SH-SY5Y (cell line): ENCODE data around the gene ANKLE2.

Experiments
- GATA2 ChIP-seq: IDR thresholded peaks from 2 replicates; pipeline ENCODE4 v1.6.1; 2011; ENCODE audit warnings: mild to moderate bottlenecking, low read depth, low read length
- GATA3 ChIP-seq: IDR thresholded peaks from 2 replicates; pipeline ENCODE4 v1.6.1; 2011; ENCODE audit warnings: low read depth, mild to moderate bottlenecking, low read length, moderate library complexity

The ANKLE2 gene

DNA sequence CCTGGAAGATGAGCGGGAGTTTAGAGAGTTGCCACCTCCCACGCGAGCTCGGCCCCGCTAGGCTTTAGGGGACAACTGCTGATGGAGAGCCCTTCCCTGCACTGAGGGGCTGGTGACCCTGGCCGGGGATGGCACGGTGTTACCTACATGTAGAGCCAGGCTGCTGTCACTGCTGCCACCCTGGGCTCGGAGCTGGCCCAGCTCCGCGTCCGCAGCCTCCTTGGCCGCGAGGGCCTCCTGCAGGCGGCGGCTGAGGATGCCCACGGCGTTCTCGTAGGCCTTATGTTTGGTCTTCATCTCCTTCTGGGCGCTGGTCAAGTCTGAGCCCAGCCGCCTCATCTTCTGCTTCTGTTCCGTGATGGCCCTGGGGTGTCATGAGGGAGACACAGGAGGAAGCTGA lies 24.6 kb upstream of the ANKLE2 start:
- TF ChIP-seq GATA3 = no peak
- no peak for TF ChIP-seq GATA2

- TF ChIP-seq GATA2 = no peak
- no peak for TF ChIP-seq GATA3
Measured at GRCh38 chr12:132784580-132784979, 22.9 kb upstream of the ANKLE2 start.

- TF ChIP-seq GATA3 (no peak), GATA2 (no peak)
Measured at GRCh38 chr12:132783917-132784531, 22.4 kb upstream of the ANKLE2 start.

GRCh38 chr12:132781938-132782337 lies 20.3 kb upstream of the ANKLE2 start:
- no peak for TF ChIP-seq GATA3
- no peak for TF ChIP-seq GATA2

DNA sequence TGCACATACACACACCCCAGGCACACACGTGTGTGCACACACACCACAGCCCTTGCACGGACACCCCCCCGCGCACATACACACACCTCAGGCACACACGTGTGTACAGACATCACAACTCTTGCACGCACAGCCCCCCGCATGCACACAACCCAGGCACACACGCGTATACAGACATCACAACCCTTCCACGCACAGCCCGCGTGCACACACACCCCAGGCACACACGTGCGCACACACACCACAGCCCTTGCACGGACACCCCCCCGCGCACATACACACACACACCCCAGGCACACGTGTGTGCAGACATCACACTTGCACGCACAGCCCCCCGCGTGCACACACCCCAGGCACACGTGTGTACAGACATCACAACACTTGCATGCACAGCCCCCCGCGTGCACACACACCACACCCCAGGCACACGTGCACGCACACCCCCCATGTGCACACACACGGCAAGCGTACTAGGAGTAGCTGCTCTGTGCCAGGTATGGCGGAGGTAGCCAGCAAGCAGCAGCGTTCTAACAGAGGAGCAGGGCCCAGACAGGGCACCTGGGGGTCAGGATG lies 18.2 kb upstream of the ANKLE2 start:
- TF ChIP-seq GATA2 (no peak), GATA3 (no peak)

- TF ChIP-seq GATA2 (no peak), GATA3 (no peak)
Measured at GRCh38 chr12:132777614-132778013, 16.0 kb upstream of the ANKLE2 start.

- TF ChIP-seq GATA3 = no peak
- no peak for TF ChIP-seq GATA2
Measured at GRCh38 chr12:132776816-132777568, 15.4 kb upstream of the ANKLE2 start.

DNA sequence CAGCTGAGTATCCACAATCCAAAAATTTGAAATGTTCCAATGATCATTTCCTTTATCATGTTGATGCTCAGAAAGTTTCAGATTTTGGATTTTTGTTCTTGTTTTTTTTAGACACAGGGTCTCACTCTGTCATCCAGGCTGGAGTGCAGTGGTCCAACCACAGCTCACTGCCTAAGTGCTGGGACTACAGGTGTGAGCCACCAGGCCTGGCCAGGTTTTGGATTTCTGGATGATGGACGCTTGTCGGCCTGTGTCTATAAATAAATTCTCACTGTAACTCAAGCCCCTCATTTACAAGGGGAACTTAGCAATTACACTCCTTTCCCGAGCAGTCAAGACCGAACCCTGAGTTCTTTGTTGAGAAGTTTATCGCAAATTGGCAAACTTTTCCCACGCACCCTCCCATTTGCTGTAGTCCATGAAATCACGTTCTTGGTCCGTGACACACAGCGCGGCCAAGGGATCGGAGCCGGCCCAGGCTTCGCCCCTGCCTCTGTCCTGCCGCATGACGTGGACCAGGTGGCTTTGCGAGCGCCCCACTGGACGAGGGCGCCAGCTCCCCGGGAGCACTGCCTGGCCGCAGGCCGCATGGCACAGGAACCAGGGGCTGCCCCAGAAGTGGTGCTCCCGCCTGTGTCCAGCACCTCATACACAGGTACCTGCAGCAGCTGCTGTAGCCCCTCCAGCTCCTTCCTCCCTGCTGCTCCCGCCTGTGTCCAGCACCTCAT lies 14.0 kb upstream of the ANKLE2 start:
- TF ChIP-seq GATA3 = no peak
- no peak for TF ChIP-seq GATA2

GRCh38 chr12:132774646-132775275 lies 13.1 kb upstream of the ANKLE2 start:
- TF ChIP-seq GATA2 = no peak
- no peak for TF ChIP-seq GATA3

- no peak for TF ChIP-seq GATA2
- no peak for TF ChIP-seq GATA3
Measured at GRCh38 chr12:132774159-132774558, 12.5 kb upstream of the ANKLE2 start.

GRCh38 chr12:132773077-132773955 lies 11.7 kb upstream of the ANKLE2 start:
- TF ChIP-seq GATA2 = no peak
- no peak for TF ChIP-seq GATA3

DNA sequence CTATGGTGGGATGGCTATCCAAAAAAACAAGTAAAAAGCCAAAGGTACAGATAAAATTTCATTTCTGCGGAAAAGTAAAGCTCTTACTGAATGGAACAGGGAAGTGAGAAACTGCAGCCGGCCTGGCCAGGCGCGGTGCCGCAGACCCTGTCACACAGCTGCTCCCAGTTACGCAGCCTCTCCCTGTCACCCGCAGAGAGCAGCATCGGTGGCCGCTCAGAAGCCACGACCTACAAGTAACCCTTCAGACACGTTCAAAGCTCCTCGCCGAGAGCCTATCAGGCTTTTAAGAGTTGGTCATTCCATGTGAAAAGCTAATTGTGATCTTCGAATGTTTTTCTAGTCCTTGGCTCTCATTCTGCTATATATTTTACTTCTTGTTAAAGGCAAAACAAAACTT lies 11.0 kb upstream of the ANKLE2 start:
- no peak for TF ChIP-seq GATA2
- no peak for TF ChIP-seq GATA3
